ENCODE measurements around the gene PSMB10.

- TF ChIP-seq POLR2A (IDR thresholded peaks at IDR 0.05; ENCODE audit: low read depth, low read length) (no peak), RCOR1 (IDR thresholded peaks at IDR 0.05; ENCODE audit: insufficient replicate concordance, low read length) (no peak)
Measured at GRCh38 chr16:67950335-67950843, 13.7 kb upstream of the PSMB10 start.

Measured in IMR-90 (cell line).